Erythroblast (primary cell): Measurements from ENCODE around the gene ZSWIM6.

Source experiments
- DNase-seq, 2 experiments: peaks; one replicate each; lab custom pipeline; 2025; lab: John Stamatoyannopoulos, UW
- GATA1 ChIP-seq: IDR thresholded peaks from 2 replicates; pipeline ENCODE4 v1.6.1; 2011; ENCODE audit warnings: low read depth, mild to moderate bottlenecking, control low read depth, low read length, moderate library complexity
- POLR2A ChIP-seq: IDR thresholded peaks from 2 replicates; pipeline ENCODE4 v1.6.1; 2011; ENCODE audit warnings: mild to moderate bottlenecking, low read length

ZSWIM6 gene

DNA sequence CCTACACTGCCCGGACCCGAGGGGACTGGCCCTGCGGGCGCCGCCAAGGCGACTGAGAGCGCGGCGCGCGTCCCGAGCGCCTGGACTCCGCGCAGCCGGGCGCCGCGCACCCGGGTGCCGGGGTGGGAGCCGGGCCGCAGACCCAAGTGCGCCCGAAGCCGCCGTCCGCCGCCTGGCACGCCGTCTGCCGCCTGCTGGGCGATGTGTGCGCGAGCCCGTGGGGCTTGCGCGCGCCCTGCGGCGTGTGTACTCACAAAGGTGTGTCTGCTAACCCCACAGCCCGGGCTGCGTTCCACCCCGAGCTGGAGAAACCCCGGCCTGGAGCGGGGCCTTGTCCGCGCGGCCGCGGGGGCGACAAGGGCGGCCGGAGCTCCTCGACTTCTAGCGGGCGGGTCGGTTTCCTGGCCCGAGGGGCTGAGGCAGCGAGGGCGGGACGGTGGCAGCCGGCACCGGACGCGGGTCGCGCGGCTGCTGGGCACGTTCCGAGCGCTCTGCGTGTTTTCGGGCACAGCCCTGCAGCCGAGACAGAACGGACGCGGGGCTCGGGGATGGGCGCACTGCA is 1.1 kb upstream of the ZSWIM6 start:
- DNase-seq: peak; percentile 70 to 80
- no peak for TF ChIP-seq GATA1
- no peak for TF ChIP-seq POLR2A

- TF ChIP-seq POLR2A (no peak), GATA1 (no peak)
- peak; percentile 69 to 81 for DNase-seq
Measured at GRCh38 chr5:61332358-61332749, 296 bp downstream of the ZSWIM6 start.

DNA sequence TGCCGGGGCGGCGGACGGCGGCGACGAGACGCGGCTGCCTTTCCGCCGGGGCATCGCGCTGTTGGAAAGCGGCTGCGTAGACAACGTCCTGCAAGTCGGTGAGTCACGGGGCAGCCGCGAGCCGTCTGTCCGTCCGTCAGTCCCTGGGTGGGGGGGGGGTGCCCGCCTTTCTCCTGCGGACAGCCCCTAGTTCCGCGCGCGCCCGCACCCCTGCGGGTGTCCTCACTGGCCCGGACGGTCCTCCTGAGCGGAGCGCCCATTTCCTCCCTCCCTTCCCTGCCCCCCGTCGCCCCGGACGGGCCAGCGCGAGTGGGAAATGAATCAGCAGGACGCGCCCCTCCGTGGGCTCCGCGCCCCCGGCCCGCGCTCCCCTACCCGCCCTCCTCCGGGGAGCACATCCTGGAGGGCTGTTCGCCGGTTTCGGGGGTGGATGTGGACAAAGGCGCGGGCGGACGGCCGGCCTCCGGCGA is 828 bp downstream of the ZSWIM6 start:
- peak; percentile 56 to 71 for DNase-seq
- TF ChIP-seq POLR2A: no peak
- no peak for TF ChIP-seq GATA1

GRCh38 chr5:61333321-61333953 is 1.4 kb downstream of the ZSWIM6 start:
- peak; percentile 49 to 62 for DNase-seq
- TF ChIP-seq POLR2A (no peak), GATA1 (no peak)

DNA sequence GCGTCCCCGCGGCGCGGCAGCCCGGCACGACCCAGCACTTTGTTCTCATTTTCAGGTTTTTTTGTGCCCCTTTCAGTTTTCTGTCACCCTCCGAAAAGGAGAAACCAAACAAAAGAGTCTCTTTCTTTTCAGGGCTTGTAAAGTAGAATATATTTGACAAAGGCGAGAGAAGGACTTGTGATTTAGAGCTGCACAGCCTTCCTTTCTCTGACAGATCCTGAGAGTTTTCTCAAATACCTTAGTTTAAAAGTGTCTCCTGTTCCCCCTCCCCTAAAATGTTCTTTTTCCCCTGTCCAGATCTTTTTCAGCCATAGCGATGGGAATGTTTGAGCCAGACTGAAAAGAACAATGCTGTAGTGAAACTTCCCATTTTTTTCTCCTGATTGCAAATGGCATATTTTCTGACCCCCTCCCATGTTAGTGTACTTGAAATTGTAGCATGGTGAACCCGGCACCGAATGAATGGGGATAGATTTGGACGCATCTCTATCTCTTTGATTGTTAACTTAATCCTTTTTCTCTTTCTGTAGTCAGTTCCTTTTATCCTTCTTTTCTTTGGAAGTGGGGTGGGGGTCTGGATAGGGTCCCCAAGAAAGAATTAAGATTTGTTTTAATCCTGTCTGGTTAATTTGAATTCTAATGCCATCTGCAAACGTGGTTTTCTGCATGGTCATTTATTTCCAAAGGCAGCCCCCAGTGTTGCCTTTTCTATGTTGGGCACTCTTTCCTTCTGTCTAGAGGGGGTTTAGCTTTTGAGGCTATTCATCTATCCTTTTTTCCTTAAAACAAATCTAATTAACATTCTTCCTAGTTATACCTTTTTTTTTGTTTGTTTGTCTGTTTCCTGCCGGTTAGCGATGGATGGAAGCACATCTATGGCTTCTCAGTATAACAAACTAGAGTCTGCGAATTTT is 2.2 kb downstream of the ZSWIM6 start:
- TF ChIP-seq POLR2A (no peak), GATA1 (no peak)
- DNase-seq: peak in 1 of 2 experiments; percentile 36

DNA sequence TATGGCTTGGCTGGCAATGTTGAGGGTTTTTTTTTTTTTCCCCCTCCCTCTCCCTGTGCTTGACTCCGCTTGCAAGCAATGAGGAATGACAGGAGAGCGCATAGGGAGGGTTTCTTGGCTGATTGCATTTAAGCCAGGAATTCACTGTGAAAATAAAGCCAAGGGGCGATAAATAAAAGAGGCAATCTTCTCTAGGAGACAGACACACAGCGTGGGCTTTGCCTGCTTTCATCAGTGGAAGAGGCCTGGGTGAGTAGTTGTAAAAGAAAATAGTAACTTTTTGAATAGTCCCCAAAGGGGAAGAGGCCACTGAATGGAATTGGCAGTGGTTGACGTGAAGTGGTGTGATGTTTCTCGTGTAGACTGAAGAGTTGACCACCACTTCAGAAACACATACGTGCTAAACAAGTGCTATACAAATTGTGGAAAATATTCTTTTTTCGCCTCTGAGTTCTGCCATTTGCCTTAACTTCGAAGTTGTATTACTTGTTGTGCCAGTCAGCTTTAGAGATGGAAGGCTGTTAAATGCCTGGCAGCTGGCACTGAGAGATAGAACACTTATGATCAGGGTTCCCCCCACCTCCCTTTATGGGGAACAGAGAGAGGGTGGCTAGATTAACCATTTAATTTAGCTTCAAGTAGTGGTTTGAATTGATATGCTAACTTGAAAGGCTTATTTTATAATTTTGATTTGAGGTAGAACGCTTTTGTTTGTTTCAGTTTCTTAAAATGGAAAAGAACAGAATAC is 3.0 kb downstream of the ZSWIM6 start:
- TF ChIP-seq POLR2A (no peak), GATA1 (no peak)
- DNase-seq: no peak

GRCh38 chr5:61339764-61340163 is 7.7 kb downstream of the ZSWIM6 start:
- no peak for DNase-seq
- TF ChIP-seq GATA1 (no peak), POLR2A (no peak)

DNA sequence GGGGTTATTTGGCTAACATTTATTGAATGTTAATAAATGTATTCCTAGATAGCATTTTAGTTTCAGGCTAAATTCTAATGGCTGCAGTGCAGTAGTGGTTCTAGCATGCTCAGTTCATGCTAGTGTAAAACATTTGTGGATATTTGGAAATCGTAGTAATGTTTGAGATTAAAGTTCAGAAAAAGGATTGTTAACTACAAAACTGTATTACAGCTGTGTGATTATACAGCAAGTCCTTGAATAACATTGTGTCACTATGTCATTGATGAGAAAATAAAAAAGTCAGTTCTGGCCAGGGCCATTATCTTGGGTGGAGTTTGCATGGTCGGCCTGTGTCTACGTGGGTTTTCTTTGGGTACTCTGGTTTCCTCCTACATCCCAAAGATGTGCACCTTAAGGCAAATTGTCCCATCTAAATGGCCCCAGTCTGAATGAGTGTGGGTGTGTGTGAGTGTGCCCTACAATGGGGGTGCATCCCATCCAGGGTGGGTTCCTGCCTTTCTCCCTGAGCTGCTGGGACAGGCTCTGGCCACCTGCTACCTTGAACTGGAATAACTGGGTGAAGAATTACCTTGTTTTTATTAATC is 8.8 kb downstream of the ZSWIM6 start:
- DNase-seq: no peak
- TF ChIP-seq POLR2A (no peak), GATA1 (no peak)

- TF ChIP-seq GATA1: no peak
- no peak for TF ChIP-seq POLR2A
- DNase-seq: no peak
Measured at GRCh38 chr5:61342071-61342501, 10.0 kb downstream of the ZSWIM6 start.

DNA sequence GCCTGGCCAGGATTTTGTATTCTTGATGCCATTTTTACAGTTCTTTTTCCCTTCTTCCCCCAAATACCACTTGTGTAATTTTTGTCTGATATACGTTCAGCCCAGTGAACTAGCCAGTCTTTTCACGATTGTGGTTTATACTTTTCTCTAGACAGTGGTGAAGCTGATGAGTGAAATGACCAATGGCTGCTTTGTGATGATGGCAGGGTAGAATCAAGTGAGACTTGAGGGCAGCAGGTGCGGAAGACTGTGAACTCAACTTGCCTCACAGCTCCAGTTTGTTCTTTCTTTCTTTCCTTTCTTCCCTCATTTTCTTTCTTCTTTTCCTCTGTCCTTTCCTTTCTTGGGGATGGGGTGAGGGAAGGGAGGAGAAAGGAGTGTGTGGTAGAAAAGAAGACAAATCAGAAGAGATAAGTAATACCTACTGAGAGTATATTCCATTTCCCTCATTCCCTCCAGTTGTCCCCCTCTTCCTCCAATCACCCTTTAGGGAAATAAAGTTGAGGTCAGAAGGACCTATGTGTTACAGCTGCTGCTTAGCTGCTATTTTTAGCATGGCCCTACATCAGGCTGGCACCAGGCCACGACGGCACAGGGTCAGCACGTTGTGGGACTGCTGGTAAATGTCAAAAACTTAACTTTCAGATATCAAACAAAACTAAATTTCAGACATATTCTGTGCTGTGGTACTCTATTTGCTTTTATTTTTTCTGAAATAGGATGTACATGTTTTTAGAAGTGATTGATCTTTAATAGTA is 12.3 kb downstream of the ZSWIM6 start:
- DNase-seq: no peak

DNA sequence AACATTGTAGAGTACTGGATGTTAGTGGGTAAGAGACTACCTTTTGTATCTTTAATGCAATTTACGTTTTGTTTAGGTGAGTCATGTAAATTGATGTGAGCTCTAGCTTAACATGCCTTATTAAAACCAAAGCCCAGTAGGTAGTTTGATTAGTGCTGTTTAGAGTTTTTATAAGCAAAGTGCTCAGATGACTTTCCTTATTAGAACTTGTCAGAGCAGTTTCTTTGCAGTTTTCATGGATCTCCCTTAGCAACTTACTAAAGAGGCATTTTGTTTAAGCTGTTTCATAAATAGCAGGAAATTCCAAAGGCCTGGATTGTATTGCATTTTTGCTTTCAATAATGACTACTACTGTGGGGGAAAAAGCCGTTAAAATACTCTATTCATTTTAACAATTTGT is 14.5 kb downstream of the ZSWIM6 start:
- no peak for TF ChIP-seq GATA1
- TF ChIP-seq POLR2A: no peak
- no peak for DNase-seq

More for the DNA sequence above, 12.3 kb downstream of the ZSWIM6 start:
- TF ChIP-seq POLR2A (no peak), GATA1 (no peak)

- TF ChIP-seq GATA1: no peak
- no peak for DNase-seq
Measured at GRCh38 chr5:61347080-61347479, 15.0 kb downstream of the ZSWIM6 start.
